Fibroblast of skin of back (primary cell): ENCODE measurements around the gene MACO1. TPM values are rescaled to one million over a fixed set of nuclear protein-coding genes. Genes with fewer than 3 reads are reported as not detected.
"Not testable (repeated sequence)": the region's sequence is repeated elsewhere in the genome, so short reads cannot be mapped to it uniquely, and the experiment has no call there.

Source experiments
- DNase-seq: peaks from one replicate; pipeline ENCODE4 v3.0.0-alpha.2; 2013
- polyA plus RNA-seq, 2 experiments: library from polyadenylated mRNA; unstranded; fragments of 120-200 nt; gene quantifications; one replicate each; pipeline ENCODE4 v1.2.1, GENCODE V29; 2013; ENCODE audit not compliant: insufficient read length in 2 of 2

MACO1 gene, protein sequence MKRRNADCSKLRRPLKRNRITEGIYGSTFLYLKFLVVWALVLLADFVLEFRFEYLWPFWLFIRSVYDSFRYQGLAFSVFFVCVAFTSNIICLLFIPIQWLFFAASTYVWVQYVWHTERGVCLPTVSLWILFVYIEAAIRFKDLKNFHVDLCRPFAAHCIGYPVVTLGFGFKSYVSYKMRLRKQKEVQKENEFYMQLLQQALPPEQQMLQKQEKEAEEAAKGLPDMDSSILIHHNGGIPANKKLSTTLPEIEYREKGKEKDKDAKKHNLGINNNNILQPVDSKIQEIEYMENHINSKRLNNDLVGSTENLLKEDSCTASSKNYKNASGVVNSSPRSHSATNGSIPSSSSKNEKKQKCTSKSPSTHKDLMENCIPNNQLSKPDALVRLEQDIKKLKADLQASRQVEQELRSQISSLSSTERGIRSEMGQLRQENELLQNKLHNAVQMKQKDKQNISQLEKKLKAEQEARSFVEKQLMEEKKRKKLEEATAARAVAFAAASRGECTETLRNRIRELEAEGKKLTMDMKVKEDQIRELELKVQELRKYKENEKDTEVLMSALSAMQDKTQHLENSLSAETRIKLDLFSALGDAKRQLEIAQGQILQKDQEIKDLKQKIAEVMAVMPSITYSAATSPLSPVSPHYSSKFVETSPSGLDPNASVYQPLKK
- 24.7 TPM for polyA plus RNA-seq (2013, experiment 1 of 2; ENCODE audit: insufficient read length)
- 20.0 TPM for polyA plus RNA-seq (2013, experiment 2 of 2; ENCODE audit: insufficient read length)

DNA sequence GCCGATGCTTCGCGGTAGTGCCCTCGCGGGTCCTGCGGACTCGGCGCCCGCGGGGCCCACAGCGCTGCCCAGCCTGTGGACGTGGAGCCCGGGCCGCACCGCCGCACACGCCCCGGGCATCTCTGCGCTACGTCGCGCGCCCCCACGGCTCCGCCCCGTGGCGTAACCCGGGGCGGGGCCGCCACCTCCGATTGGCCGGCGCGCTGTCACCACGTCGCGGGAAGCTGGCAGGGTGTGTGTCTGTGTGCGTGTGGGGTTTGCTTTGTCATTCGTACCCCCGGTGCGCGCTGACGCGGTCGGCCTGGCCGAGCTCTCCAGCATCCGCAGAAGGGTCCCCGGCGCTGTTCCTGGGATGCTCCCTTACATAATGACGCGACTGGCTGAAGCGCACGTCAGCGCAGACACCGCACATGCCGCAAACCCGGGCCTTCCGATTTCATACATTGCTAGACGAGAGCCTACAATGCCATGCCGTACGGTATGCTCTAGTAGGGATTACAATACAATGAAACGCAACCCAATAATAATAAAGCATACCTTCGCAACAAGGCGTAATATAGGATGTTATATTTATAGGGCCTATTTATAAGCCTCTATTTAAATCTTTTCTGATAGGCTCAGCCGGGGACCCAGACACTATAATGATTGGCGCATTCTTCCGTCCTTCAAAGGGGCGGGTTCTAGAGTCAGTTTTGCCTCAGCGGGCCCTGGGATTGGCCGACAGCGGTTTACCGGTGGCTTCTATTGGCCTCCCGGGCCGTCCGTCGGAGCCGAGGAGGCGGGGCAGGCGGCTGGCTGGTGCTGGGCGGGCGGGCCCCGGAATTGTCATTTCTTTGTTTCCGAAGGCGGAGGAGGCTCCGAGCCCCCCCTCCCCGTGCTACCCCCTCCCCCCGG lies at the start of gene MACO1:
Gene MACO1, plus strand, starts transcription at position 825 of the 894 bp plus-strand sequence. CDS start 202 bp downstream, outside the sequence.
- peak; percentile 95 for DNase-seq

DNA sequence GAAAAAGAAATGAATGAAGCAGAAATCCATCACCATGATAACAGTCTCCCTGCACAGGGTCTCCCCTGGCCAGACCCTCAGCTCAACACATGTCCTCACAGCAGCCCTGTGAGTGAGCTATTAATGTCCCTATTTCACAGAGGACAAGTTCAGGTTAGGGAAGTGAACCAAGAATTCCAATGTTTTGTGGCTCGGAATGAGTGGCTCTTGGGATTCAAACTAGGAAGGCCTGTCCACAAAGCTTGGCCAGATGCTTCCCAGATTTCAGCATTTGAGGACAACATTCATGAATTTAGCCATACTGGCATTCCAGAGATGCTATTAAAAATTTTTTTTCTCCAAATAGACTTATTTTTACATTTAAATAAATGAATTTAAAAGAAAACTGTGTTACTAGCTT lies 48.2 kb upstream of the MACO1 start:
- peak; percentile 6 for DNase-seq

DNA sequence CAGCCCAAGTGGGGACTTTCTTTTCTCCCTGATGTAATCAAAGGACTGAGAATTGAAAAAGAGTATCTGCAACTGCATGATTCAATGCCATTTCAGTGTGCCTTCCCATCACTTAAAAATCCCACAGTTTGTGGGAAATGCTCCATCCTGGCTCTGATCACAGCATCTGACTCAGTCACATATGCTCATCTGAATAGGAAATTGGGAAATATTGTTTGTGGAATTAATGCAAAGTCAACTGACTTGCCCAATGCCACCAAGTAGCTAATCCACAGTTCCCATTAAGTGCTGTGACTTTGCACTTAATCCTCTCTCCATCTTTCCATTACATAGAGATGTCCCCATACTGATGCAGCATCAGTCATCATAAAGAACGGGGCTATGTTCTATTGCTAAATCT lies 47.6 kb upstream of the MACO1 start:
- peak; percentile 39 for DNase-seq

DNA sequence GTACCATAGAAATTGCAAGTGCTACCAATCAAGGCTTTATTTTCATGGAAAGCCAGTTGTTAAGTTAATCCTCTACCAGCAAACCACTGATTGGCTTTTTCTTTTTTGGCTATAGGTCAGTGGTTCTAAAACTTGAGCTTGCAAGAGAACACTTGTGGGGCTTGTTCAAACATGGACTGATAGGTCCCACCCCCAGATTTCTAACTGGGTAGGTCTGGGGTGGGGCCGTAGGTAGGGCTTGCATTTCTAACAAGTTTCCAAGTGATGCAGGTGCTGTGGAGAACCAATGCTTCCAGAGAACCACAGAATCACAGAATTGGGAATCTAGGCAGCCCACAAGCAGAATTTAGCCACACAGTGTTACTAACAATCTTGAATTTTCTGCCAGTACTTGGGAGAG lies 46.8 kb upstream of the MACO1 start:
- DNase-seq, result not testable (repeated sequence)

GRCh38 chr1:25387096-25387495 lies 43.6 kb upstream of the MACO1 start:
- not testable (repeated sequence) for DNase-seq

GRCh38 chr1:25388691-25389090 lies 42.0 kb upstream of the MACO1 start:
- not testable (repeated sequence) for DNase-seq

DNA sequence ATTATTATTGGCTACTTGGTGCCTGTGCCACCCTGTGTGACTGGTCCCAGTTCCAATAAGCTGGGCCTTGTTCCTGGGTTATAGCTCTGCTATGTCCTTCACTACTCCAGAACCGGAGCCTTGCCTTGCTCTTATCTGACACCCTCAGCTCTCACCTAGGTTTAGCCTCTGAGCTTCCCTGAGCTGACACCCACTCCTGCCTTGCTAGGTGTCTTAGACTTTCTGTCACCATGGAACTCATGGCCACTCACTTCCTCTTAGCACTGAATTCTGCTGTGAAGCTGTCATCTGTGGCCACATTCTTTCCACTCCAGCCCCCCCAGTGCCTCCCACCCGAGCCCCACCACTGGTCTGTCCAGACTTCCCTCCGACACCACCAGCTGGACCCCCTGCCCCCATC lies 41.0 kb upstream of the MACO1 start:
- DNase-seq, result not testable (repeated sequence)

DNA sequence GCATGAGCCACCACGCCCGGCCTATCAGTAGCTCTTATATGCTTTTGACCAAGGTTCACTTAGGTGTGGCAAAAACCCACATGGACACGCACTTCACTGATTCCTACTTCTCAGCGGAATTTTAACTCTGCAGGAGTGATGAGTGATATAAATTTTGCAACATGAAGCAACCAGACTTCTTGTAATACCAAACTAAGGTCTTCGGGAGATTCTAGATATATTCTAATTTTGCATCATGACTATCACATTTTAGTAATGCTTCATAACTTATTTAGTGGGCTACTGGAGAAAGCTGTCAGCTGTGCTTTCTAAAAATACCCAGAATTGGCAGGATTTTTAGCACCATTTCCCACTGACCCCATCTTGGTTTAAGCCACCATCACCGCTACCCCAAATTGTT lies 37.9 kb upstream of the MACO1 start:
- DNase-seq, result peak; percentile 5

- not testable (repeated sequence) for DNase-seq
Measured at GRCh38 chr1:25397549-25397948, 33.1 kb upstream of the MACO1 start.

GRCh38 chr1:25398079-25398478 lies 32.6 kb upstream of the MACO1 start:
- not testable (repeated sequence) for DNase-seq

DNA sequence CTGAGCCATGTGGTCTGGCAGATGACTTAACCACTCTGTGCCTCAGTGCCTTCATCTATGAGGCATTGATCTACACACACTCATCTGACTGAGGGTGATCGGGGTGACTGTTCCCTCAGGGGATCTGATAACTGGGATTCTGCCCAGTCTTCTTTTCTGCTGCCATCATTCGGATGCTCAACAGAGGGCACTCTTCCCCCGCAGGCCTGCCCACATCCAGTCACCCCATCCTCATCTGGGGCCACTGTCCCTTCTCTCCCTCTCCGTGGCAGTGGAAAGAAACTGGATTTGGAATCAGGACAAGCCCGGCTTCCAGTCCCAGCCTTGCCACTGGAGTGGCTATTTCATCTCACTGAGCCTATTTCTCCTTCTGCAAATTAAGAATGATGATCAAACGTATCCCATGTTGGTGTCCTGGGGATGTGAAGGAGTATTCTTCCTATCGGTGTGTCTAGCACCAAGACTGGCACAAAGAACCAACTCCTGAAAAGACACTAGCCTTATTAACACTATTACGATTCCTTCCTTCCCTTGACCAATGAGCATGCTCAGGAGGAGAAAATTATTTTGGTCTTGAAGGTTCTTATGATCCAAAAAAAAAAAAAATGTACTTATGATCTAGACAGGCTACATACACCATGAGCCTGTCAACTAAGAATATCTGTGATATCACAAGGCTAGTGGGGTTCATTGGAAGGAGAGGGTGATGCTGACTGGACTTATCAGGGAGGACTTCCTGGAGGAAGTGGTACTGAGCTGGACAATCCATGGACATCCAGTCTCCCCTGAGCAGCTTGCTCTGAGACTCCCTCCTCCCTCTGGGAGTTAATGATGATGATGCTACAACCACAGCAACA lies 27.5 kb upstream of the MACO1 start:
- not testable (repeated sequence) for DNase-seq

DNA sequence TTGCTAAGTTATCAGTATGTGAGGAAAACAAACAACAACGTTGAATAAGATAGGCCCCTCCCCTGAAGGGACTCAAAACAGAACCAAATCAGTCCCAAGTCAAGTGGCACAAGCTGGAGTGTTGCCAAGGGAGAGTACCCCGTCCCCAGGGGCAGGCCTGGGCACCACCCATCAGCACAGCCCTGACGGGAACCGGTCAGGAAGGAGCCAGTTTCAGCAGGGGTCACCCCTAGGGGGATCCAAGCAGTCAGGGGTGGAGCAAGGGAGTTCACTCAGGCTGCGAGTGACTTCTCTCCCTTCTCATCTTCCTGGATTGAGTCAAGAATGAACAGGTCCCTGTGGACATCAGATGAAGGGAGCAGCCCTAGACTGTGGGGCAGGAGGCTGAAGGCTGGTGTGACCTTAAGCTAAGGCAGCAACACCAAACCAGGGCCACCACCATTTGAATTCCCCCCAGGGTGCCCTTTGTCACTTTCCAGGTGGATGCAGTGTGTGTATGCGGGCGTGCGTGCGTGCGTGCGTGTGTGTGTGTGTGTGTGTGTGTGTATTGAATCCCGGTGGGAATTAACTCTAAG lies 24.9 kb upstream of the MACO1 start:
- DNase-seq, result not testable (repeated sequence)

GRCh38 chr1:25409641-25410427 lies 20.9 kb upstream of the MACO1 start:
- DNase-seq, result not testable (repeated sequence)

DNA sequence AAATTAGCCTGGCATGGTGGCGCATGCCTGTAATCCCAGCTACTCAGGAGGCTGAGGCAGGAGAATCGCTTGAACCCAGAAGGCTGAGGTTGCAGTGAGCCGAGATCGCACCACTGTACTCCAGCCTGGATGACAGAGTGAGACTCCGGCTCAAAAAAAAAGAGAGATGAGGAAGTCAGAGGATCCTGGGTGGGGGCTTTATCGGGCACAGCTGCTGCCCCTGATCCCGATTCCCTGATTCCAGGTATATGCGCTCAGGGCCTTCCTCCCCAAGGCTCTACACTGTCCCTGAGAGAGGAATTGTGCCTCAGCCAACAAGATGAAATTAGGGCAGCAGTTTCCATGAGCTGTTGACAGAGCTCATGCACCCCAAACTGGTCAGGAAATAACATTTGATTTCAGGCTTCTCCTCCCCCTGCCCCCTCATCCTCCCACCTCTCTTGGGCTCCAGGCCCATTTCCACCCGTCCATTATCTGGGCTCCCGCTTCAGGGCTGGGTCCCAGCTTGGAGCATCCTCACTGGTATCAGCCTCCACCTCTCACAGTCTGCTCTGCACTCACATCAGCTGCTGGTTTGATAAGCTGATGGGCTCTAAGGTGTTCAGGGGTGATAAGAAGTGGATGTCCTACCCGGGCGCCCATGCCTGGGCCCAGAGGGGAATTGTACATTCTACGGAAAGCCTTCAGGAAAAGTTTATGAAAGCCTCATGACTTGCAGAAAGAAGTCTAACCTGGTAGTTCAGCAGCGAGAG lies 17.6 kb upstream of the MACO1 start:
- not testable (repeated sequence) for DNase-seq

DNA sequence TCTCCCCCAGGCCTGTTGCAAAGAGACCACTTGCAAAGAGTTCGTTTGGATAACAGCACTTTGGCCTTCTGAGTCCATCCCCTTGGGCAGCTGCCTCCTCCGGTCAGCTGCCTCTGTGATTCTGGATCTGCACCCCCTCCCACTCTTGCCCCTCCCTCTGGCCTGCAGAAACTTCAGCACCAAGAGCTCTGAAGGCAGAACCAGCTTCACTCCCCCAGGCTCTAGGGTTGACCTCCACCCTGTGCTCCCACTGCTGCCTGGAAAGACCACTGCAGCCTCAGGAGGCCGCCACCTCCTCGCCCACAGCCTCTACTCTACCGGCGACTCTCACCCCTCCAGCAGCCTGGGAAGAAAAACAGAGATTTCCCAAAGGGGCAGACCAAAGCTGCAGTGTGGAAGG lies 16.5 kb upstream of the MACO1 start:
- DNase-seq, result not testable (repeated sequence)

DNA sequence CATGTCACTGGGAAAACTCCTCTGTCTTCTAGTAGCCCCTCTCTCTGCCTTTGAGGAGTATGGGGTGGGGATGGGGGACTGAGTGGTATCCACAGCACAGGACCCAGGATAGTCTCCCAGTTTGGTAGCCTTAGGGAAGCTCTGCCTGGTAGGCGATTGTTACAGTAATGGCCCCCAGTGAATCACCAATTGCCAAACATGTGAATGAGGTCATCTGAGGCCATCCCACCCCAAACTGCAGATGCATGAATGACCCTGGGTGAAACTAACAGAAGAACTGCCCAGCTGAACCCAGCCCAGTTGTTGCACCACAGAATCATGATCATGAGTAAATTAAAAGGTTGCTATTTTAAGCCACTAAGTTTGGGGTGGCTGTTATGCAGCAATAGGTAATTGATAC lies 16.1 kb upstream of the MACO1 start:
- DNase-seq, result not testable (repeated sequence)

- not testable (repeated sequence) for DNase-seq
Measured at GRCh38 chr1:25417280-25417679, 13.4 kb upstream of the MACO1 start.

DNA sequence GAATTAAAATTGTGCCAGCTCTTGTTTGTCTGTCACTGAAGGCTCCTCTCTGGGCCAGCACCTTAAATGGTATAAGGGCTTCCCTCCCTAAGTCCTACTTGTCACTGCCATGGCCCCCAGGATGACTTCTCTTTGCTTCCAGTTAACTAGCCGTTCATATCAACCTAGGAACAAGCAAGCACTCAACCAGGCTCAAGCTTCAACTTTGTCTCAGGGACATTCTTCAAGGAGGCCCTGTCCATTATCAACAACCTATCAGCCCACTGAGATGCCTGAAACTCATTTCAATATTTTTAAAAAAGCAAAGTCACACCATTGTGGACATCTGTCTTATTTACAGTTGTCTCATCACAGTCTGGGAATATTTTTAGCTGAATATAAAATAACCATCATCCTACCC lies 11.4 kb upstream of the MACO1 start:
- not testable (repeated sequence) for DNase-seq

- not testable (repeated sequence) for DNase-seq
Measured at GRCh38 chr1:25420715-25421114, 10.0 kb upstream of the MACO1 start, which contains the start of gene RHCE. TSS of gene RHCE (minus strand) at chr1:25420825. CDS start at chr1:25420786, 39 bp downstream.
